HG03064 (cell line): ENCODE data around the gene CACNA2D3.
"Not testable (repeated sequence)": the region's sequence is repeated elsewhere in the genome, so short reads cannot be mapped to it uniquely, and the experiment has no call there.

Experiments
- ATAC-seq: cut with Tn5 transposase; IDR thresholded peaks from one replicate; pipeline ENCODE4 v1.9.1; 2021; ENCODE audit warnings: low read depth; ENCODE audit not compliant: unreplicated experiment

CACNA2D3 gene

DNA sequence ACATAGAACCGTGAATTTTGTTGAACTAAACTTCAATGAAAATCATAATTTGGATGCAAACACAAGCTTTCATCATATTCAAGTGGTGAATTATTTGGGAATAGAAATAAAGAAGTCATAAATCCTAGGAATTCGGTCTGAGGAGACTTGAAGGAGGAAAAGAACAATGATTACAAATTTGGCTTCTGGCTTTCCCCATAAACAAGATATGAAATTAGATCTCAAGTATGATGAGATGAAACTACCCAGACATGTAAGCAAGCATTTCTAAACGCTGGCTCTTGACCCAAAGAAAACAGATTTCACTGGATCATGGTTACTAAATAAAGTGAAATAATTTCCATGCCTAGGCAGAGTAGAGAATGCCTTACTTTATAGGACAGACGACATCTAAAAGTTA is 952.4 kb downstream of the CACNA2D3 start:
- ATAC-seq, result no peak

DNA sequence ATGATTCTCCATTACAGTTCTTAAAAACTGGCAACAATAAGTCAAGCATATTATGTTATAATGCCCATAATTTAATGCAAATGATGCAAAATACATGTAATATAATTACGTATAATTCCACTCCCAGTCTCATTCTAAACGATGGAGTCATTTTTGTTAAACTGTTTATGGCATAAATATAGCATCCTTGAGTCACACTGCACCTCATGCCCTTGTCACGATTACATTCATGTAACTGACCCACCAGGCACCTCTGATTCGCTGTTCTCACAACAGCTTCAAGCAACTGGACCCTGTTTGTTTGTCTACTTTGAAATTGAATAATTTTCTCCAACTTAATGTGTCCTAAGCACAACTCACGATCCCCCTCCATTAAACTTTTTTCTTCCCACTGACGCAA is 953.5 kb downstream of the CACNA2D3 start:
- ATAC-seq, result no peak

DNA sequence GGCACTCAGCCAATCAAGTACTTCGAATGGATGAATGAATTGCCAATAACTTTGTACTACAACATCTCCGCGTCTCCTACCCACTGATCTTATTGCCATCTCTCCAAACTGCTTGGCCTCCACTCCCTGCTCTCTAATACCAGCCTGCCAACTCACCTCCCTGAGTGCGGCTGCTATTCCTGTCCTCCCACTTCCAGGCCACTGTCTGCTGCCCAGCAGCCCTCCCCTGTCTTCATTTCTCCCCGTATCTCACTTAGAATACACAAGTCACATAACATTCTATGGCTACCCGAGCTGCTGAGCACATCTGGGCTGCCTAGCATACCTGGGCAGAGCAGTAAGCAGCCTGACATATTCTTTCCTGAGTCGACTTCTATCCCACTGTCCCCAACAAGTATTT is 955.4 kb downstream of the CACNA2D3 start:
- no peak for ATAC-seq

DNA sequence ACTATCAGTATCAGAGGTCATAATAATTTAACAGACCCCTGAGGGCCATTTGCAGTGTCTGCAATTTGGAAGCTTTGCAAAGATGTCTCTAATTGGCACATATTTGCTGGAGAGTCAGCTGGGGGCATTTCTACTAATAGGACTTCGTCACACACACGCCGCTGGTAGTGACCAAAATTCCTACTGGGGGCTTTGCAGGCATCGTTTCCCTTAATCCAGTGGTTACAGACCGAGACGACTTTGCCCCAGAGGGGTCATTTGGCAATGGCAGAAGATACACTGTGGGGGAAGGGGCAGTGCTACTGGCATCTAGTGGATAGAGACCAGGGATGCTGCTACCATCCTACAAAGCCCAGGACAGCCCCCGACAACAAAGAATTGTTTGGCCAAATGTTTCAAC is 956.5 kb downstream of the CACNA2D3 start:
- ATAC-seq, result no peak

DNA sequence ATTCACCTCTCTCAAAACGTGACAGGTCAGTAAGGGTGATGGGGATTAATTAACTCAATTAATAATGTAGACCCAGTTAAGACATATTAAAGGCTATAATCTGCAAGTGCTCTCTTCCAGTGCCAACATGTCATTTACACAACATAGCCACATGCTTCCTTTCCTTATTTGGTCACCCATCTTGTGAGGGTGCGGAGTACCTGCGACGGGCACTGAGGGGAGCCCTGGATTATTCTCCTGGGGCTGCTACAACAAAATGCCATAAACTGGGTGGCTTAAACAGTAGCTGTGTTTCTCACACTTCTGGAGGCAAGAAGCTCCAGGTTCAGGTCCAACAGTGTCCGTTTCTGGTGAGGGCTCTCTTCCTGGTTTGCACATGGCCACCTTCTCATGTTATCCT is 962.9 kb downstream of the CACNA2D3 start:
- no peak for ATAC-seq

DNA sequence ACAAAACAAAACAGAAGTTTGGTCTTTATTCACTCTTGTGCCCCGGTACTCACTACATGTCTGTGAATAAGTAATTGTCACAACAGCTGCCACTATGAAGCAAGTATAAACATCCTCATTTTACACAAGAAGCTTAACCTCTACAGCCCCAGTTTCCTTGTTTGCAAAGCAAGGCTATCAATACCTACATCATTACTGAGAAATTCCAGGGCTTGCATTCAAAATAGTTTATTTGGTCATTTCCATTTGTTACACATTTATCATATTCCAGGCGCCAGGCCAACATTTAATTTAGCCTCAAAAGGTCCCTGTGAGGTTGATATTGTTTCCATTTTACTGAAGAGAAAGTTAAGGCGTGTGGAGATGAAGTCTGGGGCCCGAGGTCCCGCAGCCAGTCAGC is 966.9 kb downstream of the CACNA2D3 start:
- no peak for ATAC-seq

DNA sequence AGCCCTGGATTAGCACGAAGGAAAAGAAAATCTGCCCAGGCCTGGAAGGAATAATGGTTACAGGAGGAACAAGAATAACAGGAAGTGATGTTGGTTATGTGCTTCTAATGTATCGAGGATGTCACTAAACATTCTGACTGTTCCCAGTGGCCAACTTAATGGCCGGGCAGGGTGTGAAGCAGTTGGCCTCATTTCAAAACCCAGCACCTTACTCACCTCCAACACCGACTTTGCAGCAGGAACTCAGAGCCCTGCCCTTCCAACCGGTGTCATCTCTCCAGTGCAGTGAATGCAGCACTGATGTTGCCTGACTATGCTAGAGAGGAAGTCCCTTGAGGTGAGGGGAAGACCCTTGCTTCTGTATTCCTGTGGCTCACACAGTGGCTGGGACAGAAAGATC is 967.9 kb downstream of the CACNA2D3 start:
- ATAC-seq, result no peak

DNA sequence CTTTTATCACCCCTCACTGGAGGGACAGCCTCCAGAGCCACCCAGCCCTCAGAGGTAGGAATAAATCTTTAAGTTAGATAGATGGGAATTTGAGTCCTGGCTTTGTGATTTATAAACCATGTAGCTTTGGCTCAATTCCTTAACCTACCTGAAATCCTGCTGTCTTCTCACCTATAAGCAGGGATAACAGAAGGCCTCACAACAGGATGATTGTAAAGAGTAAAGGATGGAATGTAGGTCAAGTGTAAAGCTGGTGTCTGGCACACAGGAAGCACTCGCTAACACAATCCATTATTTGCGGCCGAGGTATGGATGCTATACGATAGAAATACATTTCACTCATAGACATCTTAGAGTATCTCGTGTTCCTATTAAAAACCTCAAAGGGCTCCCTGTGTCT is 968.4 kb downstream of the CACNA2D3 start:
- no peak for ATAC-seq

DNA sequence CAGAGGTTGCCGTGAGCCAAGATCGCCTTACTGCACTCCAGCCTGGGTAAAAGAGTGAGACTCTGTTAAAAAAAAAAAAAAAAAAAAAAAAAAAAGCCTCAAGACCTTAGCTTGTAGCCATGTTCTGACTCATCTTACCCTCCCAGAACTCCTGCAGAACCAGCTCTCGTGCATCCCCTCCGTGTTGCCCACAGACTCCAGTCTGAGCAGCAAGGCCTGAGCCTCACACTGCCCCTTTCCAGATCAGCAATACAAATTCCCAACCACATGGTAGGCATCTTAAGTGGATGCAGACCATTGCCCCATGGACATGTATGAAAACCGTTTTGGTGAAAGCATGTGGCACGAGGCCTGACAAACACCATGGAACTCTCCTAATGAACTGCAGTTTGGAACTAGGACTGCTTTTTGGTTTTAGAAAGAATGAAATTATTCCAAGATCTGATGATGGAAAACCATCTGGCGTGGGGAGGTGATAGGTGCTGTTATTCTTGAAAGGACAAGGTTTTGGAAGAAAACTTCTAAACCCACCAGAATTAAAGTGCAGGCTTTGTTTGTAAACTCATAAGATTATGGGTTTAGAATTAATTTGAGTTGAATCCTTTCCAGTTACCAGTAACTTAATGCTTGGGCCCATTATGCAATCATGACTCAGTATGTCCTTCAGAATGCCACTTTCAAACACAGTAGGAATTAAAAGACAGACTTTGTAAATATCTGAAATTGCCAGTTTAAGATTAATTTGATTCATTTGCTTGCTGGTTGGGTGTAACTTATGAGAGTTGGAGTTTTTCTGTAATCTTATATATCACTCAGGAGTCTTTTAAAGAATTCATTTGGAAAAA is 969.3 kb downstream of the CACNA2D3 start:
- ATAC-seq, result no peak

DNA sequence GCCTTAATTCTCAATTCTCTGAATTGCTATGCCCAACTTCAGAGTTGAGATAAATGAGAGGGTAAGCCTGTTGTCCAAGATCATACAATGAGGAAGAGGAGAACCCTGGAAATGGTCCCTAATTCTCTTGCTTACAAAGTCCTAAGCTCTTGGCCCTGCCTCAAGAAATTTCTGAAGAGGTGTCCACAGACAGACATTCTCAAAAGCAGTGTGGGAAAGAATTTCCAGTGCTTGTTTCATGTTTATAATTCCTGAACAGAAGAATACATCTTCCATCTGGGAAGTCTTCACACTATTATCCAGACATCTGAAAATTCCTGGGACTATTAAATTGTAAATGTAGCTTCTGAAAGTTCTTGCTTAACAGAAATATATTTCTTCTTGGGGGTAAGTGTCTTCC is 972.3 kb downstream of the CACNA2D3 start:
- ATAC-seq, result no peak

DNA sequence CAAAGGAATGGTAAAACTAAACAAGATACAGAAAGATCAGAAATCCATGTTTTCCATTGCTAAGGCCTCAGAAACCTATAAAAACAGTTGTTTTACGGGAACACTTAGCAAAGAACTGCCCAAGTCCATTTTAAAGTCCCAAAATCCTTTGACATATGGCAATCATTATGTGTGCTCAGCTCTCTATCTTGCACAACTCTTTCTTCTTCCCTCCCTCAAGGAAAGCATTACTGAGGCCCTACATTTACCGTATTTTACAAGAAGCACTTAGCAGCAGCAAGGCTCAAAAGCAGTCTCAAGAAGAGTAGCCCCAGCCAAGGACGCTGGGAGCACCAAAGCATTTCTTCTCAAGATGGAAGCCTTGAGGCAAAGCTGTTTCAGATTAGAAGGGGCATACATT is 975.1 kb downstream of the CACNA2D3 start:
- ATAC-seq, result no peak

DNA sequence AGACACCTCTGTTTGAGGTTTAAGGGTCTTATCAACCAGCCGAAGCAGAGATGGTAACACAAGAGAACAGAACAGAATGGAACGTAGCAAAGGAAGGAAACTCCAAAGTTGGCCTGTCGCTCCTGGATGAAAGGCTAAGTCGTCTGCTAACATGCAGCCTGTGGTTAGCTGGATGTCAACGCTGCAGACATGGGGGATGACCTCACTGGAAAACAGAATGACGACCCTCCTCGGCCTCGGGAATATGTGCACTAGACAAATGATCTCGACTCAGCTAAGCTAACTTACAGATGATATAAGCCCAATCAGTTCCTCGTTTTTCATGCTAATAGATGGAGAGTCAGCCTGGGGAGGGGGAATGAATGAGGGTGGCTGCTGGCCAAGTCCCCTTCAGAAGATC is 983.3 kb downstream of the CACNA2D3 start:
- no peak for ATAC-seq

DNA sequence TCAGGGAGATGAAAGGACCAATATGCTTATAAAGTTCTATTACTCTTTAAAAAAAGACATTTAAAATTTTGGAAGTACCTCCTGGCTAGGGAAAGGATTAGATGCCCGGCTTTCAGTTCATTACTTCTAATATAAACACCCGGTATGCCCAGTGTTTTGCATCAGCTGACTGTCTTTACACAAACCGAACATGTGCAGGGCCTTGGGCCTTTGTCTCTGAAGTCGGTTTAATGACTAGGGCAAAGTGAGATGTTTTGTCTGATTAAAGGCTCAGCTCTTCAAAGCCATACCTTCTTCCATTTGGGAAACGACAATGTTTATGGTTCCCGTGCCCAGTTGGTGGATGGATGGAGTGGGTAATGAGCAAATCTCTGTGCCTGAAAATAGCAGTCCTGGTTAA is 984.8 kb downstream of the CACNA2D3 start:
- ATAC-seq, result no peak

DNA sequence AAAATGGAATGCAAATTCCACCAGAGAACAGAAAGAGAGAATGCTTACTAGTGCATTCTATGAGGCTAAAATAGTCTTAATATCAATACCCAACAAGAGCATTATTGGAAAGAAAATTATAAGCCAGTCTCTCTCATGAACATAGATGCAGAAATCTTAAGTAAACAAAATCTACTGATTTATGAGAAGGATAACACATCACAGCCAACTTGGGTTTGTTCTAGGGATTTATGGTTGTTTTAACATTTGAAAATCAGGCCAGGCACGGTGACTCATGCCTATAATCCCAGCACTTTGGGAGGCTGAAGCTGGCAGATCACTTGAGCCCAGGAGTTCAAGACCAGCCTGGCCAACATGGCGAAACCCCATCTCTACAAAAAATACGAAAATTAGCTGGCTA is 989.6 kb downstream of the CACNA2D3 start:
- ATAC-seq, result not testable (repeated sequence)

DNA sequence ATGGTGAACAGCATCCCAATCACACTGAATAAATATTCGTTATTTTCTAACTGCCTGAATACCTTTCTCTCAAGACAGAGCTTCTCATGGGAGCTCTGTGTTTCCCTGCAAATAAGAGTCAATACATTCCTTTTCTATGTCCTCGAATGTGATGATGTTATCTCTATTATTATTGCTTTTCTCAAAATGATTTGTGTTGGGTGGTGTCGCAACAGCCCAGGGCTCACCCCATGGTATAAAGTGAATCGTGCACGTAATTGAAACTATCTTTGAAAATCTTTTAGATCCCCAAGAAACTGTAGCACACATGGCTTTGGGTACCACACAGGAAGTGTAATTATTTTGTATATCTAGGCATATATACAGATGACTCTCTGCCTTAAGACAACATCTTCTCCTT is 996.1 kb downstream of the CACNA2D3 start:
- ATAC-seq, result no peak

DNA sequence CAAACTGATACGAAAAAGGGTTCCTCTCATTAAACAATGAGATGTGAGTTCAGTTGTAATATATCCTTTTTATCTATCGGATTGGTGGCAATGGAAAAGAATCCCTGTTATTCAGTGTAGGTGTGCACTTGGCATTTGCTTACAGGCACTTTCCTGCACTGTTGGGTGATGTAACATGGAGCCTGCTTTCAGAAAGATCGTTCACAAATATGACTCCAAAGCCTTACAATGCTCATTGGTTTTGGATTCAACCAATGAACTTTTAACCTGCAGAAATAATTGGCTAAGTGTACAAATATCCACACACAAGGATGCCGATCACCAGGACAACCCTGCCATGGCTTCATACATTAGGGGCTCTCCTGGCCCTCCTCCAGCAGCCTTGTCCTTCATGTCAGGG is 996.9 kb downstream of the CACNA2D3 start:
- ATAC-seq, result no peak

DNA sequence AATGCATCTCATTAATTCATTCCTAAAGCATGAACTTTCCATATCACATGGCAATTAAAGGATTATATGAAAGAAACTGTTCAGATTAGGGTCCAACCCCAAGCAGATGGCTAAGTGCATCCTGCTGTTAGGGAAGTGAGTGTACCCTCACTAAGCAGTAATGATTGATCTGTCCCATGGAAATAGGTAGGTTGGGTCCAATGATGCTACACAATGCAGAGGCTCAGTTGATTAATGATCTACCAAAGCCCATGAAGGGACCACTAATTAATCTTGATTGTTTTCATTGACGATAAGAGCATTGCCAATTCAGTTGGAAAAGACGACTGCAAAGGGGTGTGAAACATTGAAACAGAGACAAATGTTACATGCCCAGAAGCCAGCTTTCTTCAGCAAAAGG is 1000.0 kb downstream of the CACNA2D3 start:
- no peak for ATAC-seq
